HepG2 (cell line): ENCODE measurements around the gene GNA12. TPM values are rescaled to one million over a fixed set of nuclear protein-coding genes. Genes with fewer than 3 reads are reported as not detected.

ENCODE experiments used
- AGO2 ChIP-seq: fragments of 200-400 bp; formaldehyde crosslinking; optimal IDR thresholded peaks from 2 replicates; pipeline ENCODE3; 2017; ENCODE audit warnings: mild to moderate bottlenecking, low read depth, low read length, moderate library complexity
- FOXO1 ChIP-seq: sonication (generic); formaldehyde crosslinking; IDR thresholded peaks from 2 replicates; pipeline ENCODE4 v1.4.0; 2020; ENCODE audit warnings: missing genetic modification reagents
- HMG20B ChIP-seq: conservative IDR thresholded peaks from 2 replicates; pipeline ENCODE4 v1.6.1; 2016; ENCODE audit warnings: missing genetic modification reagents, missing compliant biosample characterization
- JARID2 ChIP-seq: sonication (generic); formaldehyde crosslinking; IDR thresholded peaks from 2 replicates; pipeline ENCODE4 v1.8.1; 2023; ENCODE audit warnings: missing genetic modification reagents, inconsistent platforms; ENCODE audit not compliant: insufficient replicate concordance
- LCORL ChIP-seq, 2 experiments: fragments of 450-650 bp in 1 of 2; sonication (generic) in 1 of 2; formaldehyde crosslinking in 1 of 2; IDR thresholded peaks; 2 replicates each; pipeline versions ENCODE4 v1.5.0 to v1.6.1; 2017 to 2020; ENCODE audit warnings: antibody characterized with exemption in 1 of 2, missing genetic modification reagents in 1 of 2
- NAIF1 ChIP-seq: sonication (generic); formaldehyde crosslinking; IDR thresholded peaks from 2 replicates; pipeline ENCODE4 v1.5.0; 2020; ENCODE audit warnings: mild to moderate bottlenecking, missing genetic modification reagents, borderline replicate concordance
- SOX13 ChIP-seq, 3 experiments: fragments of 450-650 bp in 1 of 3; sonication (generic) in 1 of 3; formaldehyde crosslinking in 1 of 3; IDR thresholded peaks in 2 of 3; conservative IDR thresholded peaks in 1 of 3; 2 replicates each; pipeline versions ENCODE4 v1.5.0 to v1.6.1; 2016 to 2020; ENCODE audit warnings: antibody characterized with exemption in 1 of 3, mild to moderate bottlenecking in 1 of 3, missing compliant biosample characterization in 1 of 3, missing genetic modification reagents in 1 of 3, moderate library complexity in 1 of 3
- YY1 ChIP-seq: IDR thresholded peaks from 2 replicates; pipeline ENCODE4 v1.6.1; 2011; ENCODE audit warnings: low read length, low read depth, moderate library complexity, mild to moderate bottlenecking; ENCODE audit not compliant: insufficient read depth, insufficient replicate concordance
- ZMAT3 ChIP-seq: sonication (generic); formaldehyde crosslinking; conservative IDR thresholded peaks from 2 replicates; pipeline ENCODE4 v1.7.0; 2021; ENCODE audit warnings: missing genetic modification reagents
- ZNF138 ChIP-seq: sonication (generic); formaldehyde crosslinking; IDR thresholded peaks from 2 replicates; pipeline ENCODE4 v1.5.0; 2020; ENCODE audit warnings: mild to moderate bottlenecking, low read depth, missing genetic modification reagents
- ZNF256 ChIP-seq: sonication (generic); formaldehyde crosslinking; conservative IDR thresholded peaks from 2 replicates; pipeline ENCODE4 v1.4.0; 2020; ENCODE audit warnings: missing genetic modification reagents
- ZNF546 ChIP-seq: sonication (generic); formaldehyde crosslinking; conservative IDR thresholded peaks from 2 replicates; pipeline ENCODE4 v1.8.1; 2023; ENCODE audit warnings: mild to moderate bottlenecking, missing genetic modification reagents
- polyA plus RNA-seq, 8 experiments: library from polyadenylated mRNA; depleted of rRNA in 3 of 8; stranded (reverse) in 7 of 8; unstranded in 1 of 8; fragments of >200 nt; fragmentation: Illumina TruSeq in 4 of 8; extraction: Trizol in 4 of 8; gene quantifications; 2 replicates each; pipeline versions ENCODE4 v1.2.1 to v1.2.3, GENCODE V29; 2011 to 2016; ENCODE audit warnings: low read depth in 4 of 8, missing spikeins in 1 of 8, mixed read lengths in 1 of 8; ENCODE audit not compliant: insufficient read depth in 1 of 8
- total RNA-seq, 5 experiments: library from RNA; depleted of rRNA; stranded (reverse); fragments of >200 nt; fragmentation: Illumina TruSeq; extraction: Trizol; gene quantifications; 2 replicates each; pipeline ENCODE4 v1.2.3, GENCODE V29; 2016; ENCODE audit warnings: low read depth in 1 of 5
- TF ChIP-seq, protein P1 (sequence below): sonication (generic); formaldehyde crosslinking; IDR thresholded peaks from 2 replicates; pipeline ENCODE4 v1.4.0; 2020; ENCODE audit warnings: mild to moderate bottlenecking, missing genetic modification reagents
- TF ChIP-seq, protein P2 (sequence below): IDR thresholded peaks from 2 replicates; pipeline ENCODE4 v1.6.1; 2012; ENCODE audit warnings: inconsistent platforms
- TF ChIP-seq, protein P3 (sequence below): sonication (generic); formaldehyde crosslinking; IDR thresholded peaks from 2 replicates; pipeline ENCODE4 v1.5.0; 2020; ENCODE audit warnings: mild to moderate bottlenecking, missing genetic modification reagents
- TF ChIP-seq, protein P4 (sequence below): sonication (generic); formaldehyde crosslinking; IDR thresholded peaks from 2 replicates; pipeline ENCODE4 v1.4.0; 2020; ENCODE audit warnings: mild to moderate bottlenecking, missing genetic modification reagents
- TF ChIP-seq, protein P5 (sequence below): sonication (generic); formaldehyde crosslinking; IDR thresholded peaks from 2 replicates; pipeline ENCODE4 v1.5.0; 2020; ENCODE audit warnings: mild to moderate bottlenecking, missing genetic modification reagents
- TF ChIP-seq, protein P6 (sequence below): sonication (generic); formaldehyde crosslinking; IDR thresholded peaks from 2 replicates; pipeline ENCODE4 v1.5.1; 2020; ENCODE audit warnings: missing genetic modification reagents, mild to moderate bottlenecking, borderline replicate concordance
- TF ChIP-seq, protein P7 (sequence below): sonication (generic); formaldehyde crosslinking; IDR thresholded peaks from 2 replicates; pipeline ENCODE4 v1.8.1; 2023; ENCODE audit warnings: missing genetic modification reagents, inconsistent platforms, borderline replicate concordance

GNA12 gene
- total and polyA plus RNA-seq, 2 of the 13 experiments (the other 11 are each of a cell fraction or from before 2014, with no cell fraction given) = 16.2 to 50.9 TPM

DNA sequence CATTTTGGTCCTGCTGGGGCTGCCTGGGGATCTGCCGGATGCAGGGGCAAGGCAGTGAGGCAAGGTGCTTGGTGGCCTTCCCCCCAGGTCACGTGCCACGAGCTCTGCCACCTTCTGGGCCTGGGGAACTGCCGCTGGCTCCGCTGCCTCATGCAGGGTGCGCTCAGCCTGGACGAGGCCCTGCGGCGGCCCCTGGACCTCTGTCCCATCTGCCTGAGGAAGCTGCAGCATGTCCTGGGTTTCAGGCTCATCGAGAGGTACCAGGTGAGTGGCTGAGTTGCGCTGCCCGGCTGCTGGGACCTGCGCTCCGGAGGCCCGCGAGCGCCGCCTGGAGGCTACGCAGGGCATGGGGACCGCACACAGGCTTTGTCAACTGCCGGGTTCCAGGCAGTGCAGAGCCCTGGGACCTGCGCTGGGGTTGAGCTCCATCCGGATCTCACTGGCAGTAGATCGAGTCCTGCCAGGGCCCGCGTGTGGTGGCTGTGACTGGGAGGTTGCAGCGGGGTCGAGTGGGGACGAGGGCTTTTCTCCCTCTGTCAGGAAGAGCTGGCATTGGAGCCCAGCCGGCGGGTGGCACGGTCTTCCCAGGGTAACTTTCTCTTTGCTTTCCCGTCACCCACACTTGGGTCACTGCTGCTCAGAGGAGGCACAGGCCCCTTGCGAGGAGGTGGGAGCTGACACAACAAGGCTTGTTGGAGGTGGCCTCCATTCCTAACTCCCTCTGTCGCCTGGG, 134.4 kb downstream of the GNA12 start (continued):
- TF ChIP-seq JARID2 (CRISPR knock-in tag) (peak; percentile 60), YY1 (peak; percentile 51), SOX13 (IDR thresholded peaks at IDR 0.05) (no peak), SOX13 (CRISPR knock-in tag; conservative IDR thresholded peaks at IDR 0.05 in 1 of 2, IDR thresholded peaks at IDR 0.05 in 1 of 2) (no peak), ZMAT3 (CRISPR knock-in tag) (no peak), ZNF138 (CRISPR knock-in tag) (no peak), ZNF546 (CRISPR knock-in tag) (no peak), HMG20B (0 out of 2 replicates have a peak, but pooled peaks have one; percentile 41), AGO2 (peak; percentile 86), ZNF256 (no peak), NAIF1 (CRISPR knock-in tag) (no peak), FOXO1 (CRISPR knock-in tag) (peak; percentile 30; the same call in 1 of the 2 replicates), LCORL (IDR thresholded peaks at IDR 0.05) (no peak), LCORL (CRISPR knock-in tag; IDR thresholded peaks at IDR 0.05) (peak; percentile 42; the same call in 1 of the 2 replicates)
- TF ChIP-seq, protein P1, sequence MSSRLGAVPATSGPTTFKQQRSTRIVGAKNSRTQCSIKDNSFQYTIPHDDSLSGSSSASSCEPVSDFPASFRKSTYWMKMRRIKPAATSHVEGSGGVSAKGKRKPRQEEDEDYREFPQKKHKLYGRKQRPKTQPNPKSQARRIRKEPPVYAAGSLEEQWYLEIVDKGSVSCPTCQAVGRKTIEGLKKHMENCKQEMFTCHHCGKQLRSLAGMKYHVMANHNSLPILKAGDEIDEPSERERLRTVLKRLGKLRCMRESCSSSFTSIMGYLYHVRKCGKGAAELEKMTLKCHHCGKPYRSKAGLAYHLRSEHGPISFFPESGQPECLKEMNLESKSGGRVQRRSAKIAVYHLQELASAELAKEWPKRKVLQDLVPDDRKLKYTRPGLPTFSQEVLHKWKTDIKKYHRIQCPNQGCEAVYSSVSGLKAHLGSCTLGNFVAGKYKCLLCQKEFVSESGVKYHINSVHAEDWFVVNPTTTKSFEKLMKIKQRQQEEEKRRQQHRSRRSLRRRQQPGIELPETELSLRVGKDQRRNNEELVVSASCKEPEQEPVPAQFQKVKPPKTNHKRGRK (CRISPR knock-in tag) = no peak
- TF ChIP-seq, protein P2, sequence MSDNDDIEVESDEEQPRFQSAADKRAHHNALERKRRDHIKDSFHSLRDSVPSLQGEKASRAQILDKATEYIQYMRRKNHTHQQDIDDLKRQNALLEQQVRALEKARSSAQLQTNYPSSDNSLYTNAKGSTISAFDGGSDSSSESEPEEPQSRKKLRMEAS = peak; percentile 70
- TF ChIP-seq, protein P3, sequence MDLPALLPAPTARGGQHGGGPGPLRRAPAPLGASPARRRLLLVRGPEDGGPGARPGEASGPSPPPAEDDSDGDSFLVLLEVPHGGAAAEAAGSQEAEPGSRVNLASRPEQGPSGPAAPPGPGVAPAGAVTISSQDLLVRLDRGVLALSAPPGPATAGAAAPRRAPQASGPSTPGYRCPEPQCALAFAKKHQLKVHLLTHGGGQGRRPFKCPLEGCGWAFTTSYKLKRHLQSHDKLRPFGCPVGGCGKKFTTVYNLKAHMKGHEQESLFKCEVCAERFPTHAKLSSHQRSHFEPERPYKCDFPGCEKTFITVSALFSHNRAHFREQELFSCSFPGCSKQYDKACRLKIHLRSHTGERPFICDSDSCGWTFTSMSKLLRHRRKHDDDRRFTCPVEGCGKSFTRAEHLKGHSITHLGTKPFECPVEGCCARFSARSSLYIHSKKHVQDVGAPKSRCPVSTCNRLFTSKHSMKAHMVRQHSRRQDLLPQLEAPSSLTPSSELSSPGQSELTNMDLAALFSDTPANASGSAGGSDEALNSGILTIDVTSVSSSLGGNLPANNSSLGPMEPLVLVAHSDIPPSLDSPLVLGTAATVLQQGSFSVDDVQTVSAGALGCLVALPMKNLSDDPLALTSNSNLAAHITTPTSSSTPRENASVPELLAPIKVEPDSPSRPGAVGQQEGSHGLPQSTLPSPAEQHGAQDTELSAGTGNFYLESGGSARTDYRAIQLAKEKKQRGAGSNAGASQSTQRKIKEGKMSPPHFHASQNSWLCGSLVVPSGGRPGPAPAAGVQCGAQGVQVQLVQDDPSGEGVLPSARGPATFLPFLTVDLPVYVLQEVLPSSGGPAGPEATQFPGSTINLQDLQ = 0 out of 2 replicates have a peak, but pooled peaks have one; percentile 15
- TF ChIP-seq, protein P4, sequence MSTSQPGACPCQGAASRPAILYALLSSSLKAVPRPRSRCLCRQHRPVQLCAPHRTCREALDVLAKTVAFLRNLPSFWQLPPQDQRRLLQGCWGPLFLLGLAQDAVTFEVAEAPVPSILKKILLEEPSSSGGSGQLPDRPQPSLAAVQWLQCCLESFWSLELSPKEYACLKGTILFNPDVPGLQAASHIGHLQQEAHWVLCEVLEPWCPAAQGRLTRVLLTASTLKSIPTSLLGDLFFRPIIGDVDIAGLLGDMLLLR (CRISPR knock-in tag) = no peak
- TF ChIP-seq, protein P5, sequence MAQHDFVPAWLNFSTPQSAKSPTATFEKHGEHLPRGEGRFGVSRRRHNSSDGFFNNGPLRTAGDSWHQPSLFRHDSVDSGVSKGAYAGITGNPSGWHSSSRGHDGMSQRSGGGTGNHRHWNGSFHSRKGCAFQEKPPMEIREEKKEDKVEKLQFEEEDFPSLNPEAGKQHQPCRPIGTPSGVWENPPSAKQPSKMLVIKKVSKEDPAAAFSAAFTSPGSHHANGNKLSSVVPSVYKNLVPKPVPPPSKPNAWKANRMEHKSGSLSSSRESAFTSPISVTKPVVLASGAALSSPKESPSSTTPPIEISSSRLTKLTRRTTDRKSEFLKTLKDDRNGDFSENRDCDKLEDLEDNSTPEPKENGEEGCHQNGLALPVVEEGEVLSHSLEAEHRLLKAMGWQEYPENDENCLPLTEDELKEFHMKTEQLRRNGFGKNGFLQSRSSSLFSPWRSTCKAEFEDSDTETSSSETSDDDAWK (CRISPR knock-in tag) = no peak
- TF ChIP-seq, protein P6, sequence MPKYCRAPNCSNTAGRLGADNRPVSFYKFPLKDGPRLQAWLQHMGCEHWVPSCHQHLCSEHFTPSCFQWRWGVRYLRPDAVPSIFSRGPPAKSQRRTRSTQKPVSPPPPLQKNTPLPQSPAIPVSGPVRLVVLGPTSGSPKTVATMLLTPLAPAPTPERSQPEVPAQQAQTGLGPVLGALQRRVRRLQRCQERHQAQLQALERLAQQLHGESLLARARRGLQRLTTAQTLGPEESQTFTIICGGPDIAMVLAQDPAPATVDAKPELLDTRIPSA (CRISPR knock-in tag) = no peak
- TF ChIP-seq, protein P7, sequence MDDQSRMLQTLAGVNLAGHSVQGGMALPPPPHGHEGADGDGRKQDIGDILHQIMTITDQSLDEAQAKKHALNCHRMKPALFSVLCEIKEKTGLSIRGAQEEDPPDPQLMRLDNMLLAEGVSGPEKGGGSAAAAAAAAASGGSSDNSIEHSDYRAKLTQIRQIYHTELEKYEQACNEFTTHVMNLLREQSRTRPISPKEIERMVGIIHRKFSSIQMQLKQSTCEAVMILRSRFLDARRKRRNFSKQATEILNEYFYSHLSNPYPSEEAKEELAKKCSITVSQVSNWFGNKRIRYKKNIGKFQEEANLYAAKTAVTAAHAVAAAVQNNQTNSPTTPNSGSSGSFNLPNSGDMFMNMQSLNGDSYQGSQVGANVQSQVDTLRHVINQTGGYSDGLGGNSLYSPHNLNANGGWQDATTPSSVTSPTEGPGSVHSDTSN = no peak
